Testis (tissue), 3 donors: ENCODE measurements around the gene TNFAIP1. TPM values are rescaled to one million over a fixed set of nuclear protein-coding genes. Genes with fewer than 3 reads are reported as not detected.

ENCODE experiments used
- DNase-seq: peaks from one replicate; pipeline ENCODE4 v3.0.0-alpha.2; 2019
- H3K27ac ChIP-seq, 2 donors: fragments of 200-600 bp; sonication (generic); one replicate each; pipeline ENCODE4 v1.5.1; 2019
- H3K27me3 ChIP-seq: fragments of 200-600 bp; sonication (generic); one replicate; pipeline ENCODE4 v1.5.1; 2019
- H3K36me3 ChIP-seq: fragments of 200-600 bp; sonication (generic); one replicate; pipeline ENCODE4 v1.5.1; 2017; ENCODE audit warnings: low read depth; ENCODE audit errors: missing control alignments
- H3K4me1 ChIP-seq: fragments of 200-600 bp; sonication (generic); one replicate; pipeline ENCODE4 v1.5.1; 2019
- H3K4me3 ChIP-seq, 2 donors: fragments of 200-600 bp; sonication (generic); one replicate each; pipeline ENCODE4 v1.5.1; 2017 to 2019
- H3K9me3 ChIP-seq: fragments of 200-600 bp; sonication (generic); one replicate; pipeline ENCODE4 v1.5.1; 2017
- POLR2A ChIP-seq: fragments of 450-650 bp; IDR thresholded peaks from one replicate; pipeline ENCODE4 v1.6.1; 2017; ENCODE audit warnings: antibody characterized with exemption, mild to moderate bottlenecking, moderate library complexity
- WGBS, 2 donors: methylation state at CpG; one replicate each; pipeline ENCODE4 v1.1.5; 2018; 5-methylcytosine and 5-hydroxymethylcytosine counted together
- intact Hi-C: fragments of 100-400 bp; cut with DNase I; formaldehyde crosslinking; loops from one replicate; pipeline ENCODE4 v1.15.1; 2023; ENCODE audit warnings: low total_unique reads
- polyA plus RNA-seq: library from polyadenylated mRNA; stranded (reverse); fragments of 350-450 nt; fragmentation: Illumina TruSeq; extraction: RNeasy Lipid Tissue Mini Kit (QIAGEN cat#74804); gene quantifications from one replicate; pipeline ENCODE4 v1.2.3, GENCODE V29; 2014; ENCODE audit warnings: low read depth, low replicate concordance; ENCODE audit not compliant: insufficient read depth
- total RNA-seq, 2 donors: library from RNA; depleted of rRNA; stranded (reverse); fragments of >200 nt; gene quantifications; one replicate each; pipeline ENCODE4 v1.2.3, GENCODE V29; 2016
- TF ChIP-seq, protein P1 (sequence below), 3 experiments: fragments of 450-650 bp in 2 of 3; fragments of 200-600 bp in 1 of 3; sonication (generic) in 1 of 3; IDR thresholded peaks; one replicate each; pipeline ENCODE4 v1.5.1; 2016 to 2019; ENCODE audit warnings: antibody characterized with exemption in 3 of 3, mild to moderate bottlenecking in 2 of 3, moderate library complexity in 1 of 3

TNFAIP1 gene
- total and polyA plus RNA-seq, 3 donors from 2014 or later, result 41.8 to 65.7 (median 42.9) TPM

GRCh38 chr17:28293994-28294393 is 41.6 kb upstream of the TNFAIP1 start:
- WGBS, 2 donors, result 73 to 94% methylated on average over 6 of the region's 6 CpGs
- Histone ChIP-seq H3K27ac (no peak overlapping the region), H3K4me1 (peaks cover 19% of the 10 kb centered on the region), H3K27me3 (no peaks in the 10 kb centered on the region), H3K9me3 (no peaks in the 10 kb centered on the region), H3K36me3 (no peaks in the 10 kb centered on the region), H3K4me3 (no peak overlapping the region)
- DNase-seq, result no peak
- no peak for TF ChIP-seq POLR2A
- TF ChIP-seq, protein P1, sequence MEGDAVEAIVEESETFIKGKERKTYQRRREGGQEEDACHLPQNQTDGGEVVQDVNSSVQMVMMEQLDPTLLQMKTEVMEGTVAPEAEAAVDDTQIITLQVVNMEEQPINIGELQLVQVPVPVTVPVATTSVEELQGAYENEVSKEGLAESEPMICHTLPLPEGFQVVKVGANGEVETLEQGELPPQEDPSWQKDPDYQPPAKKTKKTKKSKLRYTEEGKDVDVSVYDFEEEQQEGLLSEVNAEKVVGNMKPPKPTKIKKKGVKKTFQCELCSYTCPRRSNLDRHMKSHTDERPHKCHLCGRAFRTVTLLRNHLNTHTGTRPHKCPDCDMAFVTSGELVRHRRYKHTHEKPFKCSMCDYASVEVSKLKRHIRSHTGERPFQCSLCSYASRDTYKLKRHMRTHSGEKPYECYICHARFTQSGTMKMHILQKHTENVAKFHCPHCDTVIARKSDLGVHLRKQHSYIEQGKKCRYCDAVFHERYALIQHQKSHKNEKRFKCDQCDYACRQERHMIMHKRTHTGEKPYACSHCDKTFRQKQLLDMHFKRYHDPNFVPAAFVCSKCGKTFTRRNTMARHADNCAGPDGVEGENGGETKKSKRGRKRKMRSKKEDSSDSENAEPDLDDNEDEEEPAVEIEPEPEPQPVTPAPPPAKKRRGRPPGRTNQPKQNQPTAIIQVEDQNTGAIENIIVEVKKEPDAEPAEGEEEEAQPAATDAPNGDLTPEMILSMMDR (IDR thresholded peaks at IDR 0.05), result no peak
- intact Hi-C loops, result no loop called here

DNA sequence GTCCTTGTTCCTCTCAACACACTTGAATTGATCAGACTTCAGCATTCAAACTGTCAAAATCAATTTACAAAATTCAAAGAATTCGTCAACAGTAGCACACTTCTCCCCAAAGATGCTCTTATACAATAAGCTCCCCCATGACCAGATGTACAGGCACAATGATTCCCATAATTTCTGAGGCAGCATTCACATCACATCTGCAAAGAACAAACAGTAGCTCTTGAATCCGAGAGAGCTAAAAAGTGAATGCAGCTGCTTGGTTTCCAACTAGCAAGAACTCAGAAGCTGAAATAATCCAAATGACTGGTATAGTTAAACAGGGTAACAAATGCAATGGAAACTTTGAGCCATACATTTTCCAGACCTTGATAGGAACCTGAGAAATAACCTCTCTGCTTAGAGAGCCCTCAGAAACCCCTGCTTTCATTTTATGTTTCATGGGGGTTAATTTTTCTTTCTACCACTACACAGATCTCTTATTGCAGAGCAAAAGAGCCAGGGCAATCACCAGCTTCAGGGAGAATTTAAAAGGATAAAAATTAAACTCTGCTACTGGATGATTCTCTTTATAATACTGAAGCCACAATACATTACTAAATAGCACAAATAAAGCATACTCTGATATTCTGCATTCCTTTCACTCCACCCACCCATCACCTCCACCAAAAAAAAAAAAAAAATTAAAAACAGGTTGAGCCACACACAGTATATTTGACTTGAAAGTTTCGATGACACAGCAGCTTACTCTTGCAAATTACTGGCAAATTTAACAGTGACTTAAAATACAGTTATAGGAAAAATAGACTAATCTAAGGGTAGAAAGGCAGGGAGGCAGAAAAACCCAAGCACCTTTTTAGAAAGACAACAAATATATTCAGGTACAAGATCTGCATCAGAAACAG is 39.6 kb upstream of the TNFAIP1 start:
- H3K27me3 ChIP-seq, result no peaks in the 10 kb centered on the region
- intact Hi-C loops, result no loop called here
- no peak overlapping the region for H3K27ac ChIP-seq
- H3K36me3 ChIP-seq, result no peaks in the 10 kb centered on the region
- WGBS, 2 donors, result 65 to 68% methylated on average over 3 of the region's 3 CpGs
- peaks cover 13% of the 10 kb centered on the region for H3K4me1 ChIP-seq
- no peaks in the 10 kb centered on the region for H3K9me3 ChIP-seq
- DNase-seq, result no peak
- no peak overlapping the region for H3K4me3 ChIP-seq
- TF ChIP-seq, protein P1 (IDR thresholded peaks at IDR 0.05), result no peak
- TF ChIP-seq POLR2A, result no peak

DNA sequence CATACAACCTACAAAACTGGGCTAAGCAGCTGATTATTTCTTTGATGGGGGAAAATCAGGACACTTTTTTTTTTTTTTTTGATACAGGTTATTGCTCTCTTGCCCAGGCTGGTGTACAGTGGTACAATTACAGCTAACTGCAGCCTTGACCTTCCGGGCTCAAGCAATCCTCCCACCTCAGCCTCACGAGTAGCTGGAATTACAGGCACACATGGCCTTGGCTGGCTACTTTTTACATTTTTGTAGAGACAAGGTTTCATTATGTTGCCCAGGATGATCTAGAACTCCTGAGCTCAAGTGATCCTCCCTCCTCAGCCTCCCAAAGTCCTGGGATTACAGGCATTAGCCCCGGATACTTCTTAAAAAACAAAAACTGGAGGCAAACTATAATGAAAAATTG is 37.1 kb upstream of the TNFAIP1 start:
- 34 to 41% methylated on average over 3 of the region's 3 CpGs for WGBS, 2 donors
- intact Hi-C loops, result no loop called here
- peak overlapping the region in 1 of 2 donors; percentile 64 for H3K27ac ChIP-seq
- H3K27me3 ChIP-seq, result no peaks in the 10 kb centered on the region
- H3K4me3 ChIP-seq, result no peak overlapping the region
- H3K4me1 ChIP-seq, result peaks cover 10% of the 10 kb centered on the region
- no peaks in the 10 kb centered on the region for H3K36me3 ChIP-seq
- H3K9me3 ChIP-seq, result no peaks in the 10 kb centered on the region
- peak; percentile 87 for DNase-seq
- TF ChIP-seq POLR2A, result no peak
- TF ChIP-seq, protein P1 (IDR thresholded peaks at IDR 0.05), result no peak

DNA sequence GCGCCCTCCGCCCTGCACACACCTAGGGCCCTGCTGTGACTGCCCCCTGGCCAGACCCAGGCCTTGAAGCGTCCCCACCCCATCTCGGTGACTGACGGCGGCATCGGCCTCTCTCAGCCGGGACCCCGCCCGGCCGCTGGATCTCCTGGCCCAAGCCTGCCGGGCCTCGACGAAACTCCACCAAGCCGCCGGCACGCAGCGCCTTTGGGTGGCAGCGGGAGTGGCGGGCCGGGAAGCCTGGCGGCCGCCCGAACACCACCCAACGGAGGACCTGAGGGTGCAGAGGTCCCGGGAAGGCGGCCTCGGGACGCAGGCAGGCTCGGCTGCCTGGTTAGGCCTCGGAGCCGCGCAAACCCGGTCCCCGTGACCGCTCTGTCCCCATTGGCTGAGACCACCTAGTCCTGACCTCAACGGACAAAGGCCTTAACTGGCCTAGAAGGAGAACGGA is 28.6 kb upstream of the TNFAIP1 start:
- WGBS, 2 donors, result 35 to 54% methylated on average over 15 to 38 of the region's 38 CpGs
- peak; percentile 43 for DNase-seq
- Histone ChIP-seq H3K27ac (peak overlapping the region in 1 of 2 donors; percentile 73), H3K4me1 (no peaks in the 10 kb centered on the region), H3K4me3 (peak overlapping the region; percentile 9 to 59), H3K36me3 (no peaks in the 10 kb centered on the region), H3K27me3 (no peaks in the 10 kb centered on the region), H3K9me3 (no peaks in the 10 kb centered on the region)
- no peak for TF ChIP-seq POLR2A
- TF ChIP-seq, protein P1 (IDR thresholded peaks at IDR 0.05), result no peak
- intact Hi-C loops, result no loop called here
